HepG2 (cell line): Measurements from ENCODE around the gene MAGT1. TPM values are rescaled to one million over a fixed set of nuclear protein-coding genes. Genes with fewer than 3 reads are reported as not detected.

ENCODE experiments used
- ATAC-seq: fragments of 200-7000 bp; cut with Tn5 transposase; 3 replicates; pipeline ENCODE4 v1.9.1; 2020; ENCODE audit warnings: mild to moderate bottlenecking, moderate library complexity
- BruUV-seq: library from RNA; stranded (reverse); fragments of 400-500 nt; replicated peaks from 2 replicates; lab custom pipeline; 2021; lab: Mats Ljungman, UMichigan
- CTCF ChIA-PET: fragments of 300-600 bp; formaldehyde crosslinking; extraction: SDS; loops from one replicate; lab custom pipeline; 2021; ENCODE audit warnings: low total read pairs, inconsistent platforms, low intra/inter-chr PET ratio; lab: Yijun Ruan, JAX
- POLR2A ChIA-PET: fragments of 350-600 bp; sonication (Branson Sonifier 250); formaldehyde crosslinking; loops from one replicate; lab custom pipeline; 2020; ENCODE audit warnings: antibody characterized with exemption, inconsistent platforms; lab: Yijun Ruan, JAX
- DNase-seq: peaks from one replicate; pipeline ENCODE4 v3.0.0-alpha.2; 2015; ENCODE audit warnings: low spot score
- FAIRE-seq: peaks from 3 replicates; lab custom pipeline; 2011; peaks lifted over from hg19 to GRCh38; lab: Jason Lieb, UNC
- H2AFZ ChIP-seq: one replicate; pipeline ENCODE4 v1.6.1; 2011; ENCODE audit warnings: low read length, inconsistent platforms
- H3K27ac ChIP-seq: fragments of 300-600 bp; 3 replicates; pipeline ENCODE4 v1.8.0; 2011; ENCODE audit warnings: mixed run types, mild to moderate bottlenecking, mixed read lengths, low read length, inconsistent platforms; ENCODE audit not compliant: insufficient read depth; ENCODE audit errors: extremely low read length
- H3K27me3 ChIP-seq, 2 experiments: fragments of 200-600 bp in 1 of 2; 2 replicates in 1 of 2; 3 replicates in 1 of 2; pipeline versions ENCODE4 v1.6.0 to v1.8.0; 2011; ENCODE audit warnings: low read length in 2 of 2, mild to moderate bottlenecking in 2 of 2, moderate library complexity in 2 of 2, inconsistent platforms in 1 of 2; ENCODE audit not compliant: insufficient read depth in 2 of 2, control insufficient read depth in 1 of 2
- H3K36me3 ChIP-seq, 2 experiments: fragments of 200-600 bp in 1 of 2; replicated peaks in 1 of 2; 2 replicates in 1 of 2; 3 replicates in 1 of 2; pipeline versions ENCODE4 v1.5.1 to v1.8.0; 2011; ENCODE audit warnings: low read length in 2 of 2, inconsistent platforms in 1 of 2; ENCODE audit not compliant: insufficient read depth in 2 of 2, control insufficient read depth in 1 of 2
- H3K4me1 ChIP-seq: 2 replicates; pipeline ENCODE4 v1.5.1; 2012; ENCODE audit warnings: low read length, inconsistent platforms; ENCODE audit not compliant: insufficient read depth
- H3K4me2 ChIP-seq: 2 replicates; pipeline ENCODE4 v1.6.0; 2011; ENCODE audit warnings: low read depth, low read length, inconsistent platforms
- H3K4me3 ChIP-seq, 3 experiments: fragments of 200-600 bp in 1 of 3; sonication (generic), shearing (Covaris generic) in 1 of 3; replicated peaks in 1 of 3; 2 replicates each; pipeline ENCODE4 v1.5.1; 2011 to 2016; ENCODE audit warnings: low read length in 3 of 3, inconsistent platforms in 2 of 3, low read depth in 2 of 3, mild to moderate bottlenecking in 2 of 3, control low read depth in 1 of 3, mixed read lengths in 1 of 3; ENCODE audit not compliant: insufficient read depth in 1 of 3
- H3K79me2 ChIP-seq: one replicate; pipeline ENCODE4 v1.6.1; 2011; ENCODE audit warnings: low read length, inconsistent platforms; ENCODE audit not compliant: insufficient read depth
- H3K9ac ChIP-seq: 2 replicates; pipeline ENCODE4 v1.6.0; 2011; ENCODE audit warnings: mild to moderate bottlenecking, low read depth, low read length, inconsistent platforms; ENCODE audit not compliant: insufficient read depth
- H3K9me3 ChIP-seq: 2 replicates; pipeline ENCODE4 v1.5.1; 2012; ENCODE audit warnings: mild to moderate bottlenecking, low read length
- H4K20me1 ChIP-seq: 2 replicates; pipeline ENCODE4 v1.6.0; 2011; ENCODE audit warnings: inconsistent platforms, mild to moderate bottlenecking, low read length, moderate library complexity; ENCODE audit not compliant: insufficient read depth
- ARID4A ChIP-seq: sonication (generic); formaldehyde crosslinking; IDR thresholded peaks from 2 replicates; pipeline ENCODE4 v1.5.0; 2020; ENCODE audit warnings: mild to moderate bottlenecking, missing genetic modification reagents, borderline replicate concordance
- ATF1 ChIP-seq: IDR thresholded peaks from 2 replicates; pipeline ENCODE4 v1.6.1; 2016; ENCODE audit warnings: mild to moderate bottlenecking, control low read depth
- EEA1 ChIP-seq: sonication (generic); formaldehyde crosslinking; IDR thresholded peaks from 2 replicates; pipeline ENCODE4 v1.5.1; 2020; ENCODE audit warnings: mild to moderate bottlenecking, missing genetic modification reagents, borderline replicate concordance
- ETS1 ChIP-seq: sonication (generic); formaldehyde crosslinking; IDR thresholded peaks from 2 replicates; pipeline ENCODE4 v1.4.0; 2020; ENCODE audit warnings: missing genetic modification reagents
- FOXM1 ChIP-seq: sonication (generic); formaldehyde crosslinking; IDR thresholded peaks from 2 replicates; pipeline ENCODE4 v1.5.0; 2020; ENCODE audit warnings: missing genetic modification reagents
- FUBP1 ChIP-seq: sonication (generic); formaldehyde crosslinking; IDR thresholded peaks from 2 replicates; pipeline ENCODE4 v1.5.1; 2020; ENCODE audit warnings: missing genetic modification reagents, mild to moderate bottlenecking, borderline replicate concordance
- GATAD1 ChIP-seq: IDR thresholded peaks from 2 replicates; pipeline ENCODE4 v1.6.1; 2016; ENCODE audit warnings: missing genetic modification reagents, missing compliant biosample characterization
- TAF15 ChIP-seq: fragments of 200-400 bp; formaldehyde crosslinking; IDR thresholded peaks from one replicate; pipeline ENCODE4 v1.6.1; 2018; ENCODE audit warnings: mild to moderate bottlenecking, low read depth, low read length; ENCODE audit not compliant: poor library complexity, severe bottlenecking
- WIZ ChIP-seq: sonication (generic); formaldehyde crosslinking; IDR thresholded peaks from 2 replicates; pipeline ENCODE4 v1.5.1; 2020; ENCODE audit warnings: mild to moderate bottlenecking, missing genetic modification reagents
- ZFP36 ChIP-seq: fragments of 150-350 bp; IDR thresholded peaks from 2 replicates; pipeline ENCODE4 v1.6.1; 2018; ENCODE audit warnings: borderline replicate concordance, low read length, low read depth; ENCODE audit not compliant: partially characterized antibody
- ZNF547 ChIP-seq: sonication (generic); formaldehyde crosslinking; IDR thresholded peaks from 2 replicates; pipeline ENCODE4 v1.5.1; 2020; ENCODE audit warnings: mild to moderate bottlenecking, missing genetic modification reagents
- ZNF782 ChIP-seq: sonication (generic); formaldehyde crosslinking; IDR thresholded peaks from 2 replicates; pipeline ENCODE4 v1.4.0; 2020; ENCODE audit warnings: missing genetic modification reagents, mild to moderate bottlenecking, borderline replicate concordance
- WGBS: methylation state at CpG from one replicate; pipeline ENCODE4 v1.1.6; 2017; ENCODE audit warnings: low lambda C conversion rate; 5-methylcytosine and 5-hydroxymethylcytosine counted together
- in situ Hi-C: cut with HindIII; loops from 2 replicates; pipeline ENCODE4 v1.10.0; 2017; ENCODE audit warnings: low pct_unique_long_range_greater_than_20kb; ENCODE audit not compliant: extremely low pct_ligation_motif_present
- intact Hi-C: fragments of 100-400 bp; cut with micrococcal nuclease; formaldehyde crosslinking; loops from one replicate; pipeline ENCODE4 v1.10.0; 2022; ENCODE audit not compliant: unreplicated experiment
- polyA plus RNA-seq, 8 experiments: library from polyadenylated mRNA; depleted of rRNA in 3 of 8; stranded (reverse) in 7 of 8; unstranded in 1 of 8; fragments of >200 nt; fragmentation: Illumina TruSeq in 4 of 8; extraction: Trizol in 4 of 8; gene quantifications; 2 replicates each; pipeline versions ENCODE4 v1.2.1 to v1.2.3, GENCODE V29; 2011 to 2016; ENCODE audit warnings: low read depth in 4 of 8, missing spikeins in 1 of 8, mixed read lengths in 1 of 8; ENCODE audit not compliant: insufficient read depth in 1 of 8
- total RNA-seq, 5 experiments: library from RNA; depleted of rRNA; stranded (reverse); fragments of >200 nt; fragmentation: Illumina TruSeq; extraction: Trizol; gene quantifications; 2 replicates each; pipeline ENCODE4 v1.2.3, GENCODE V29; 2016; ENCODE audit warnings: low read depth in 1 of 5
- TF ChIP-seq, protein P1 (sequence below): sonication (generic); formaldehyde crosslinking; IDR thresholded peaks from 2 replicates; pipeline ENCODE4 v1.4.0; 2020; ENCODE audit warnings: missing genetic modification reagents, borderline replicate concordance

The MAGT1 gene
- total and polyA plus RNA-seq, 2 of the 13 experiments (the other 11 are each of a cell fraction or from before 2014, with no cell fraction given), result 38.0 to 75.0 TPM

GRCh38 chrX:77924320-77924859 is 29.2 kb upstream of the MAGT1 start:
- BruUV-seq, result no TSS peak
- Histone ChIP-seq H3K4me3 (no peak overlapping the region), H3K79me2 (no peaks in the 10 kb centered on the region), H3K9me3 (no peaks in the 10 kb centered on the region), H3K27me3 (no peaks in the 10 kb centered on the region), H4K20me1 (no peaks in the 10 kb centered on the region), H3K9ac (no peak overlapping the region), H3K4me2 (no peak overlapping the region), H3K27ac (no peak overlapping the region), H2AFZ (no peak overlapping the region), H3K4me1 (no peaks in the 10 kb centered on the region), H3K36me3 (no peaks in the 10 kb centered on the region)
- in situ Hi-C loops, result loop anchor here (25.0 kb wide), 1 partner anchor 188 kb away; the partner anchor contains the start of gene PGK1
- POLR2A ChIA-PET, result no interaction called here
- 93% methylated on average over 5 of the region's 8 CpGs for WGBS
- FAIRE-seq, result no peak
- DNase-seq, result no peak
- CTCF ChIA-PET, result no interaction called here
- intact Hi-C loops, result no loop called here
- no peak for ATAC-seq
- TF ChIP-seq, protein P1, sequence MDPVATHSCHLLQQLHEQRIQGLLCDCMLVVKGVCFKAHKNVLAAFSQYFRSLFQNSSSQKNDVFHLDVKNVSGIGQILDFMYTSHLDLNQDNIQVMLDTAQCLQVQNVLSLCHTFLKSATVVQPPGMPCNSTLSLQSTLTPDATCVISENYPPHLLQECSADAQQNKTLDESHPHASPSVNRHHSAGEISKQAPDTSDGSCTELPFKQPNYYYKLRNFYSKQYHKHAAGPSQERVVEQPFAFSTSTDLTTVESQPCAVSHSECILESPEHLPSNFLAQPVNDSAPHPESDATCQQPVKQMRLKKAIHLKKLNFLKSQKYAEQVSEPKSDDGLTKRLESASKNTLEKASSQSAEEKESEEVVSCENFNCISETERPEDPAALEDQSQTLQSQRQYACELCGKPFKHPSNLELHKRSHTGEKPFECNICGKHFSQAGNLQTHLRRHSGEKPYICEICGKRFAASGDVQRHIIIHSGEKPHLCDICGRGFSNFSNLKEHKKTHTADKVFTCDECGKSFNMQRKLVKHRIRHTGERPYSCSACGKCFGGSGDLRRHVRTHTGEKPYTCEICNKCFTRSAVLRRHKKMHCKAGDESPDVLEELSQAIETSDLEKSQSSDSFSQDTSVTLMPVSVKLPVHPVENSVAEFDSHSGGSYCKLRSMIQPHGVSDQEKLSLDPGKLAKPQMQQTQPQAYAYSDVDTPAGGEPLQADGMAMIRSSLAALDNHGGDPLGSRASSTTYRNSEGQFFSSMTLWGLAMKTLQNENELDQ (CRISPR knock-in tag), result no peak
- TF ChIP-seq ATF1 (CRISPR knock-in tag), result no peak
- TF ChIP-seq WIZ (CRISPR knock-in tag), result no peak
- TF ChIP-seq FOXM1 (CRISPR knock-in tag), result no peak
- TF ChIP-seq GATAD1 (CRISPR knock-in tag), result no peak
- no peak for TF ChIP-seq TAF15
- TF ChIP-seq ZNF547 (CRISPR knock-in tag), result no peak
- no peak for TF ChIP-seq FUBP1 (CRISPR knock-in tag)
- no peak for TF ChIP-seq ETS1 (CRISPR knock-in tag)
- TF ChIP-seq ZFP36, result no peak
- no peak for TF ChIP-seq ARID4A (CRISPR knock-in tag)
- no peak for TF ChIP-seq ZNF782 (CRISPR knock-in tag)
- no peak for TF ChIP-seq EEA1 (CRISPR knock-in tag)
